ENCODE measurements around the gene MRTFB. TPM values are rescaled to one million over a fixed set of nuclear protein-coding genes. Genes with fewer than 3 reads are reported as not detected.

Gene MRTFB
- total RNA-seq, 1 donor from 2014 or later, result 31.4 TPM

DNA sequence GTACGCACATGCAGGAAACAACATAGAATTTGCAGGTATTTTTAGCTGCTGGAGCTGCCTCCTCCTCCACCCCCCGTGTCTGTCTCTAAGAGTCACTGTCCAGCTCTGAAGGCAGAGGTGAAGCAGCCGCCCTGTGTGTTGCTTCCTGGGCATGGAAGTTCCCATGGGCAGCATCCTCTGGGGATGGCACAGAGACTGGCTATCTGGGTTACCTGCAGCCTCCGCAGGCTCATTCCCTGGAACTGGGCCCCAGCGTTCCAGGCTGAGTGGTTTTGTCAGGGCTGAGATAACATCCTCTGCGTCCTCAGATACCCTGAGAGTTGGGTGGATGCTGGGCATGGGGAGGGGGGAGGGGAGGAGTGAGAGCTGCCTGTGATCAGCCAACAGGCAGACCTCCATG, 41.5 kb upstream of the MRTFB start:
- DNase-seq (ENCODE audit: extremely low spot score, unreplicated experiment), result no peak
- no peak overlapping the region for H3K27ac Mint-ChIP-seq (ENCODE audit: unreplicated experiment)
- peaks cover 4% of the 10 kb centered on the region for H3K9me3 Mint-ChIP-seq (ENCODE audit: unreplicated experiment)
- peaks cover 27% of the 10 kb centered on the region for H3K27me3 Mint-ChIP-seq (ENCODE audit: unreplicated experiment)
- no peak overlapping the region for H3K4me3 Mint-ChIP-seq (ENCODE audit: unreplicated experiment)
- H3K36me3 Mint-ChIP-seq (ENCODE audit: unreplicated experiment), result no peaks in the 10 kb centered on the region
- H3K4me1 Mint-ChIP-seq (ENCODE audit: unreplicated experiment), result no peaks in the 10 kb centered on the region
- TF ChIP-seq, protein P1, sequence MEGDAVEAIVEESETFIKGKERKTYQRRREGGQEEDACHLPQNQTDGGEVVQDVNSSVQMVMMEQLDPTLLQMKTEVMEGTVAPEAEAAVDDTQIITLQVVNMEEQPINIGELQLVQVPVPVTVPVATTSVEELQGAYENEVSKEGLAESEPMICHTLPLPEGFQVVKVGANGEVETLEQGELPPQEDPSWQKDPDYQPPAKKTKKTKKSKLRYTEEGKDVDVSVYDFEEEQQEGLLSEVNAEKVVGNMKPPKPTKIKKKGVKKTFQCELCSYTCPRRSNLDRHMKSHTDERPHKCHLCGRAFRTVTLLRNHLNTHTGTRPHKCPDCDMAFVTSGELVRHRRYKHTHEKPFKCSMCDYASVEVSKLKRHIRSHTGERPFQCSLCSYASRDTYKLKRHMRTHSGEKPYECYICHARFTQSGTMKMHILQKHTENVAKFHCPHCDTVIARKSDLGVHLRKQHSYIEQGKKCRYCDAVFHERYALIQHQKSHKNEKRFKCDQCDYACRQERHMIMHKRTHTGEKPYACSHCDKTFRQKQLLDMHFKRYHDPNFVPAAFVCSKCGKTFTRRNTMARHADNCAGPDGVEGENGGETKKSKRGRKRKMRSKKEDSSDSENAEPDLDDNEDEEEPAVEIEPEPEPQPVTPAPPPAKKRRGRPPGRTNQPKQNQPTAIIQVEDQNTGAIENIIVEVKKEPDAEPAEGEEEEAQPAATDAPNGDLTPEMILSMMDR (IDR thresholded peaks at IDR 0.05), result no peak

DNA sequence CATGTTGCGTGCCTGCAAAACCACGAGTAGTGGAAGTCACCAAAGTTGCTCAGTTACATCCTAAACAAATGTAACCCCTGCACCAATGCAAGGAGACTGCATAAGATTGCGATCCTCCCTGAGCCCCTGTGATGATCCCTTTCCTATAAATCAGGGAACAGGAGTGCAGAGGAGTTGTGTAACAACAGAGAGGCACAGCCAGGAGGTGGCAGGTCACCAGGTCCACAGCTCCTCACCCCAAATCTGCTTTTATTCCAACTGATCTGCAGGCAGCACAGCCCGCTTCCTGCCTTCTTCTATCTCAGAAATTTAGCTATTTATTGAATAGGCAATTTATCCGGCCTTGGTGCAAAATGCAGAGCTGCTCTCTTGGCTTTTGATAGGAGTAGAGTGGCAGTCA, 36.0 kb upstream of the MRTFB start:
- Mint-ChIP-seq H3K9me3 (ENCODE audit: unreplicated experiment) (peaks cover 5% of the 10 kb centered on the region), H3K36me3 (ENCODE audit: unreplicated experiment) (no peaks in the 10 kb centered on the region), H3K27me3 (ENCODE audit: unreplicated experiment) (no peaks in the 10 kb centered on the region), H3K4me1 (ENCODE audit: unreplicated experiment) (no peaks in the 10 kb centered on the region), H3K27ac (ENCODE audit: unreplicated experiment) (no peak overlapping the region), H3K4me3 (ENCODE audit: unreplicated experiment) (no peak overlapping the region)
- TF ChIP-seq, protein P1 (IDR thresholded peaks at IDR 0.05), result no peak
- no peak for DNase-seq (ENCODE audit: extremely low spot score, unreplicated experiment)

DNA sequence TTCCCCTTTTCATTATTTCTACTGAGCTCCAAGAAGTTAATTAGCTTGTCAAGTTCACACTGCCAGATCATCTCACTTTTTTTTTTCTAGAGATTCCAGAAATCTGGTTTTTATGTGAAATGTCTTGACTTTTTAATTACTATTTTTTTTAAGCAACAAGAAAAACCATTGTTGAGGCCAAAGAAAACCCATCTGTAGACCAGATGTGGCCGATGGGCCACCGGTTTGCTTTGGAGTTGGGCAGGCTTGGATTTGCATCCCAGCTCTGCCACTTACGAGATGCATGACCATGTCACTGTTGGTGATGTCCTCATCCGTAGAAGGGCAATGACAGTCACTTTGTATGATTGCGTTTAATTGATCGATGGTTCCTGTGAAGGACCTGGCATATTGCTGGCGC, 34.2 kb upstream of the MRTFB start:
- DNase-seq (ENCODE audit: extremely low spot score, unreplicated experiment), result no peak
- Mint-ChIP-seq H3K36me3 (ENCODE audit: unreplicated experiment) (no peaks in the 10 kb centered on the region), H3K4me1 (ENCODE audit: unreplicated experiment) (no peaks in the 10 kb centered on the region), H3K27ac (ENCODE audit: unreplicated experiment) (no peak overlapping the region), H3K4me3 (ENCODE audit: unreplicated experiment) (no peak overlapping the region), H3K9me3 (ENCODE audit: unreplicated experiment) (peaks cover 5% of the 10 kb centered on the region), H3K27me3 (ENCODE audit: unreplicated experiment) (no peaks in the 10 kb centered on the region)
- TF ChIP-seq, protein P1 (IDR thresholded peaks at IDR 0.05), result no peak

DNA sequence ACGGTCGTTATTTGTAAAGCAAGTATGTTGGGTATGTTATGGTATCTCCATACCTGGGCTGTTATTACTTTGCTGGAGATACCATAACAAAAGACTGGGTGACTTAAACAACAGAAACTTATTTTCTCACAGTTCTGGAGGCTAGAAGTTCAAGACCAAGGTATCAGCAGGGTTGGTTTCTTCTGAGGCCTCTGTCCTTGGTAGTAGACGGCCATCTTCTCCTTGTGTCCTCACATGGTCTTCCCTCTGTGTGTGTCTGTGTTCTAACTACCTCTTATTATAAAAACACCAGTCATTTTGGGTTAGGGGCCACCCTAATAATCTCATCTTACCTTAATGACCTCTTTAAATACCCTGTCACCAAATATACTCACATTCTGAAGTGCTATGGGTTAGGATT, 33.2 kb upstream of the MRTFB start:
- TF ChIP-seq, protein P1 (IDR thresholded peaks at IDR 0.05), result no peak
- Mint-ChIP-seq H3K36me3 (ENCODE audit: unreplicated experiment) (no peaks in the 10 kb centered on the region), H3K27me3 (ENCODE audit: unreplicated experiment) (no peaks in the 10 kb centered on the region), H3K27ac (ENCODE audit: unreplicated experiment) (no peak overlapping the region), H3K9me3 (ENCODE audit: unreplicated experiment) (peaks cover 5% of the 10 kb centered on the region), H3K4me1 (ENCODE audit: unreplicated experiment) (no peaks in the 10 kb centered on the region), H3K4me3 (ENCODE audit: unreplicated experiment) (no peak overlapping the region)
- no peak for DNase-seq (ENCODE audit: extremely low spot score, unreplicated experiment)

DNA sequence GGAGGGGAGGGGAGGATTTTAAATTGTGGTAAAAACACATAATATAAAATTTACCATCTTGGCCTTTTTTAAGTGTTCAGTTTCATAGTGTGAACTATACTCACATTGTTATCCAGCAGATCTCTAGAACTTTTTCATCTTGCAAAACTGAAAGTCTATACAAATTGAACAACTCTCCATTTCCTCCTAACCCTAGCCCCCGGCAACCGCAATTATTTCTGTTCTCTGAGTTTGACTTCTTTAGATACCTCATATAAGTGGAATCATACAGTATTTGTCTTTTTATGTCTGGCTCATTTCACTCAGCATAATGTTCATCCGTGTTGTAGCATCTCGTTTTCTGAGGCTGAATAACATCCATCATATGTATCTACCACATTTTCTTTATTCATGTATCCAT, 30.0 kb upstream of the MRTFB start:
- H3K27me3 Mint-ChIP-seq (ENCODE audit: unreplicated experiment), result peaks cover 7% of the 10 kb centered on the region
- no peak for DNase-seq (ENCODE audit: extremely low spot score, unreplicated experiment)
- H3K4me3 Mint-ChIP-seq (ENCODE audit: unreplicated experiment), result no peak overlapping the region
- no peak overlapping the region for H3K27ac Mint-ChIP-seq (ENCODE audit: unreplicated experiment)
- TF ChIP-seq, protein P1 (IDR thresholded peaks at IDR 0.05), result no peak
- H3K9me3 Mint-ChIP-seq (ENCODE audit: unreplicated experiment), result peaks cover 5% of the 10 kb centered on the region
- no peaks in the 10 kb centered on the region for H3K36me3 Mint-ChIP-seq (ENCODE audit: unreplicated experiment)
- no peaks in the 10 kb centered on the region for H3K4me1 Mint-ChIP-seq (ENCODE audit: unreplicated experiment)
